PFSK-1 (cell line): ENCODE data around the gene WDR17.

Source experiments
- FOXP2 ChIP-seq: optimal IDR thresholded peaks from 2 replicates; pipeline ENCODE3; 2011; ENCODE audit warnings: borderline replicate concordance, control low read depth, inconsistent platforms; ENCODE audit not compliant: insufficient read depth; ENCODE audit errors: extremely low read length, extremely low read depth
- POLR2AphosphoS5 ChIP-seq: IDR thresholded peaks from 2 replicates; pipeline ENCODE4 v1.6.1; 2012; ENCODE audit warnings: low read depth, mild to moderate bottlenecking, control low read depth, low read length, moderate library complexity
- REST ChIP-seq, 2 experiments: IDR thresholded peaks; 2 replicates each; pipeline versions ENCODE4 v1.6.1 to v1.8.0; 2011 to 2012; ENCODE audit warnings: low read depth in 2 of 2, low read length in 2 of 2, control low read depth in 1 of 2, inconsistent platforms in 1 of 2, mild to moderate bottlenecking in 1 of 2, moderate library complexity in 1 of 2; ENCODE audit not compliant: insufficient read depth in 1 of 2
- SIN3A ChIP-seq: IDR thresholded peaks from 2 replicates; pipeline ENCODE4 v1.6.1; 2012; ENCODE audit warnings: mild to moderate bottlenecking, low read length, moderate library complexity, borderline replicate concordance; ENCODE audit not compliant: insufficient read depth
- TAF1 ChIP-seq: IDR thresholded peaks from 2 replicates; pipeline ENCODE4 v1.6.1; 2012; ENCODE audit warnings: low read length, control low read depth, borderline replicate concordance; ENCODE audit not compliant: insufficient read depth

- TF ChIP-seq POLR2AphosphoS5 (no peak), SIN3A (no peak), TAF1 (no peak), REST (IDR thresholded peaks at IDR 0.05; ENCODE audit: insufficient read depth in 1 of 2, low read depth in 2 of 2, low read length in 2 of 2) (no peak), FOXP2 (no peak)
These were observed 19.1 kb downstream of the WDR17 start for GRCh38 chr4:176084769-176085168.
